ENCODE data around the gene RNF25. TPM values are rescaled to one million over a fixed set of nuclear protein-coding genes. Genes with fewer than 3 reads are reported as not detected.

Gene RNF25
- total and polyA plus RNA-seq, 11 donors, result 9.7 to 24.0 (median 16.0) TPM

- Histone ChIP-seq H3K4me1 (peaks cover 0 to 7% (median 0%) of the 10 kb centered on the region in 12 donors), H3K4me3 (no peak overlapping the region), H3K27me3 (no peaks in the 10 kb centered on the region), H3K9me3 (no peaks in the 10 kb centered on the region), H3K36me3 (peaks cover 0 to 100% (median 97%) of the 10 kb centered on the region in 9 donors), H3K27ac (no peak overlapping the region)
- TF ChIP-seq POLR2A (IDR thresholded peaks at IDR 0.05), result no peak
- TF ChIP-seq CTCF (IDR thresholded peaks at IDR 0.05), result no peak
- DNase-seq (no peak), ATAC-seq (peak in 1 of 4 donors; percentile 5)
- WGBS, 4 donors, result 89 to 97% (median 91%) methylated on average over 11 of the region's 11 CpGs
- intact Hi-C loops (cut with DNase I), result loop anchor here in 8 of 10 donors (2.0 to 10.0 kb wide), 7 partner anchors 51 to 374 kb away; partner anchors contain the start of genes CNOT9 (in 2 of the 8), USP37 (in 2 of the 8), AAMP (in 1 of the 8) and PNKD (in 1 of the 8)
Measured at GRCh38 chr2:218648787-218649100, 23.1 kb downstream of the RNF25 start.

GRCh38 chr2:218648088-218648786 lies 23.6 kb downstream of the RNF25 start:
- ATAC-seq, result peak; percentile 15 to 73 (median 69)
- Histone ChIP-seq H3K4me3 (no peak overlapping the region), H3K27me3 (no peaks in the 10 kb centered on the region), H3K36me3 (peaks cover 0 to 99% (median 97%) of the 10 kb centered on the region in 9 donors), H3K27ac (no peak overlapping the region), H3K4me1 (peaks cover 0 to 7% (median 0%) of the 10 kb centered on the region in 12 donors), H3K9me3 (no peaks in the 10 kb centered on the region)
- peak; percentile 62 to 82 (median 74) for TF ChIP-seq CTCF (IDR thresholded peaks at IDR 0.05)
- no peak for TF ChIP-seq POLR2A (IDR thresholded peaks at IDR 0.05)
- WGBS, 4 donors, result 69 to 73% (median 71%) methylated on average over 9 of the region's 9 CpGs
- peak in 1 of 5 donors; percentile 44 for DNase-seq
- intact Hi-C loops (cut with DNase I), result loop anchor here in 8 of 10 donors (2.0 to 10.0 kb wide), 7 partner anchors 51 to 373 kb away; partner anchors contain the start of genes CNOT9 (in 2 of the 8), USP37 (in 2 of the 8), AAMP (in 1 of the 8) and PNKD (in 1 of the 8)

GRCh38 chr2:218645126-218645525 lies 26.7 kb downstream of the RNF25 start:
- Histone ChIP-seq H3K9me3 (no peaks in the 10 kb centered on the region), H3K27me3 (no peaks in the 10 kb centered on the region), H3K27ac (no peak overlapping the region), H3K36me3 (peaks cover 0 to 99% (median 97%) of the 10 kb centered on the region in 9 donors), H3K4me1 (peaks cover 0 to 7% (median 0%) of the 10 kb centered on the region in 12 donors), H3K4me3 (no peak overlapping the region)
- ATAC-seq (no peak), DNase-seq (no peak)
- intact Hi-C loops (cut with DNase I), result loop anchor here in 7 of 10 donors (5.0 to 10.0 kb wide), 6 partner anchors 48 to 370 kb away; partner anchors contain the start of genes CNOT9 (in 2 of the 7), USP37 (in 2 of the 7), AAMP (in 1 of the 7) and PNKD (in 1 of the 7)
- WGBS, 4 donors, result 75 to 93% (median 89%) methylated on average over 1 of the region's 1 CpG
- no peak for TF ChIP-seq CTCF (IDR thresholded peaks at IDR 0.05)
- TF ChIP-seq POLR2A (IDR thresholded peaks at IDR 0.05), result no peak

GRCh38 chr2:218644721-218645120 lies 27.1 kb downstream of the RNF25 start:
- H3K27ac ChIP-seq, result no peak overlapping the region
- 90 to 92% (median 91%) methylated on average over 11 of the region's 11 CpGs for WGBS, 4 donors

More at GRCh38 chr2:218644721-218645120, 27.1 kb downstream of the RNF25 start:
- H3K4me1 ChIP-seq, result peaks cover 0 to 7% (median 0%) of the 10 kb centered on the region in 12 donors
- no peaks in the 10 kb centered on the region for H3K27me3 ChIP-seq
- TF ChIP-seq CTCF (IDR thresholded peaks at IDR 0.05) (no peak), POLR2A (IDR thresholded peaks at IDR 0.05) (no peak)
- intact Hi-C loops (cut with DNase I), result loop anchor here in 7 of 10 donors (5.0 to 10.0 kb wide), 6 partner anchors 47 to 370 kb away; partner anchors contain the start of genes CNOT9 (in 2 of the 7), USP37 (in 2 of the 7), AAMP (in 1 of the 7) and PNKD (in 1 of the 7)
- no peak for ATAC-seq
- DNase-seq, result no peak
- no peak overlapping the region for H3K4me3 ChIP-seq
- H3K9me3 ChIP-seq, result no peaks in the 10 kb centered on the region
- peaks cover 0 to 99% (median 96%) of the 10 kb centered on the region in 9 donors for H3K36me3 ChIP-seq
